ENCODE data around the gene ACACB. TPM values are rescaled to one million over a fixed set of nuclear protein-coding genes. Genes with fewer than 3 reads are reported as not detected.

The ACACB gene
- total RNA-seq, 1 donor from 2014 or later, result 140 TPM

GRCh38 chr12:109116611-109116949, 193 bp downstream of the ACACB start:
- Histone ChIP-seq H3K36me3 (no peaks in the 10 kb centered on the region), H3K4me3 (no peak overlapping the region), H3K27ac (peak overlapping the region in 1 of 2 donors; percentile 64), H3K27me3 (no peaks in the 10 kb centered on the region), H3K9me3 (no peaks in the 10 kb centered on the region), H3K4me1 (peaks cover 2 to 29% of the 10 kb centered on the region in 2 donors)
- no peak for TF ChIP-seq CTCF (IDR thresholded peaks at IDR 0.05)
- no peak for DNase-seq (ENCODE audit: low spot score in 2 of 2)
- intact Hi-C loops (cut with DNase I), result no loop called here

DNA sequence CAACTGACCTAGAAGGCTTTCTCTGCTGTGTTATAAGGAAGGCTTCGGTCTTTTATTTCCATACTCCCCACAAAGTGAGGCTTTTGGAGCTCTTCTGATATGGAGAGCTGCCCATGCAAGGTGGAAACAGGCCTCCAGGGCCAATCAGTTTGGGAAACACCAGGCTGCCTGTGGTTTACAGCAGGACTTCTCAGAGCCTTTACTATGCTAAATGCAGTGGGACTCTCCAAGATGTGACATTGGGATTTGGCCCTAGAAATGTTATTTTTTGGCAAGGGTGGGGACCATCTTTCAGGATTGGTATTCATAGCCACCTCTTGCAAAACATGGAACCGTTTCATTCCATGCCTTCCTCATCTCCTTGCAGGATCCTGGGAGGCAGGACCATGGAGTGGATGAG, 3.7 kb downstream of the ACACB start:
- H3K36me3 ChIP-seq, result no peaks in the 10 kb centered on the region
- peaks cover 0 to 15% of the 10 kb centered on the region in 2 donors for H3K4me1 ChIP-seq
- no peaks in the 10 kb centered on the region for H3K9me3 ChIP-seq
- H3K27me3 ChIP-seq, result no peaks in the 10 kb centered on the region
- no peak overlapping the region for H3K27ac ChIP-seq
- DNase-seq (ENCODE audit: low spot score in 2 of 2), result no peak
- intact Hi-C loops (cut with DNase I), result no loop called here
- no peak for TF ChIP-seq CTCF (IDR thresholded peaks at IDR 0.05)
- H3K4me3 ChIP-seq, result no peak overlapping the region

DNA sequence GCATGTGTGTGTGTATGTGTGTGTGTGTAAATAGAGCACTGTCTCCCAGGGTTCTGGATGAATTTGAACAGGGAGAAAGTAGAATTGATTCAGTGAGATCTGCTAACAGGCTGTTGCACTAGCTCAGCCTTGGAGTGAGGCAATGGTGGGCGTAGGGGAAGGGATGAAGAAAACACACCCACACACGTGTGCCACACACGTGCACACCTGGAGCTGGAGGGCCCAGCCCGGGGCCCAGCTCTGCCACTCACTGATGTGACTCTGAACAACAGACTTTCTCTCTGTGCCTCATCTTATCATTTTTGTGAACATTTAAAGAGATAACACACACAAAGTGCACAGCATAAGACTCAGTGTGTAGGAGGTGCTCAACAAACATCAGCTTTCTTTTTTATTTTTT, 4.2 kb downstream of the ACACB start:
- Histone ChIP-seq H3K4me3 (no peak overlapping the region), H3K9me3 (no peaks in the 10 kb centered on the region), H3K27me3 (no peaks in the 10 kb centered on the region), H3K36me3 (no peaks in the 10 kb centered on the region), H3K4me1 (peaks cover 0 to 12% of the 10 kb centered on the region in 2 donors), H3K27ac (no peak overlapping the region)
- no peak for DNase-seq (ENCODE audit: low spot score in 2 of 2)
- intact Hi-C loops (cut with DNase I), result no loop called here
- no peak for TF ChIP-seq CTCF (IDR thresholded peaks at IDR 0.05)

DNA sequence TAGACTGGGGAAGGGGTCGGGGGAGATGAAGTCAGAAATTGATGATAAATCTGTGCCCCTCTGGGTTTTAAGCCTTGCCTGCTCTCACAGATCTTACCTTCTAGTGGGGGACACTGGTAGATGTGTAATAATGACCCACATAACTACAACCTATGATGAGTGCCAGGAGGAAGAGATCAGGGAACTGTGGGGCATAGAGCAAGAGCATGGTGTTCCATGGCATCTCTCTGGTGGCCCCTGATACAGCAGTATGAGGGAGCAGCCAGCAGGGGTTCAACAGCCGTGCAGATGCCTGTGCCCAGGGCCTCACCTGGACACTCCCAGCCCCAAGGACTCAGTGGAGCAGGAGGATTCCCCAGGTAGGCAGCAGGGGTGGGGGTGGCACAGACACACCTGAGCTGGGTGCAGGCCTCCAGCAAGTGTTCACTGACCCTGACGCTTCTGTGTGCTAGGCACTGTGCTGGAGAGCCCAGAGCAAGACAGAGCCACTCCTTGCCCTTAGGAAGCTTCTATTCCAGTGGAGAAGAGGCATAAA, 5.0 kb downstream of the ACACB start:
- Histone ChIP-seq H3K27ac (no peak overlapping the region), H3K27me3 (no peaks in the 10 kb centered on the region), H3K36me3 (no peaks in the 10 kb centered on the region), H3K4me1 (peaks cover 0 to 7% of the 10 kb centered on the region in 2 donors), H3K9me3 (no peaks in the 10 kb centered on the region), H3K4me3 (no peak overlapping the region)
- no peak for DNase-seq (ENCODE audit: low spot score in 2 of 2)
- no peak for TF ChIP-seq CTCF (IDR thresholded peaks at IDR 0.05)
- intact Hi-C loops (cut with DNase I), result no loop called here

GRCh38 chr12:109124878-109125648, 8.7 kb downstream of the ACACB start:
- H3K9me3 ChIP-seq, result no peaks in the 10 kb centered on the region
- H3K27ac ChIP-seq, result no peak overlapping the region
- H3K4me3 ChIP-seq, result no peak overlapping the region
- DNase-seq (ENCODE audit: low spot score in 2 of 2), result no peak
- no peaks in the 10 kb centered on the region for H3K4me1 ChIP-seq
- intact Hi-C loops (cut with DNase I), result no loop called here
- no peaks in the 10 kb centered on the region for H3K27me3 ChIP-seq
- TF ChIP-seq CTCF (IDR thresholded peaks at IDR 0.05), result no peak
- no peaks in the 10 kb centered on the region for H3K36me3 ChIP-seq

Measured in ascending aorta (tissue), 2 donors.